Left forelimb (tissue), 1 donor: ENCODE measurements around the gene CYP51A1.
"Not testable (repeated sequence)": the region's sequence is repeated elsewhere in the genome, so short reads cannot be mapped to it uniquely, and the experiment has no call there.

ENCODE experiments used
- DNase-seq: peaks from one replicate; pipeline ENCODE4 v3.0.0-alpha.2; 2018; ENCODE audit warnings: low spot score

The CYP51A1 gene

GRCh38 chr7:92131093-92131492 is 3.2 kb downstream of the CYP51A1 start:
- no peak for DNase-seq

GRCh38 chr7:92121681-92122080 is 12.6 kb downstream of the CYP51A1 start:
- no peak for DNase-seq

- DNase-seq: no peak
These were observed 15.0 kb downstream of the CYP51A1 start for GRCh38 chr7:92119213-92119759.

GRCh38 chr7:92116949-92117348 is 17.3 kb downstream of the CYP51A1 start:
- no peak for DNase-seq

- DNase-seq: no peak
These were observed 18.5 kb downstream of the CYP51A1 start for GRCh38 chr7:92115821-92116220.

- DNase-seq: no peak
These were observed 23.4 kb downstream of the CYP51A1 start for GRCh38 chr7:92110857-92111256.

GRCh38 chr7:92108821-92109220 is 25.5 kb downstream of the CYP51A1 start:
- DNase-seq: no peak

GRCh38 chr7:92102862-92103261 is 31.4 kb downstream of the CYP51A1 start:
- DNase-seq: not testable (repeated sequence)

- no peak for DNase-seq
These were observed 33.7 kb downstream of the CYP51A1 start for GRCh38 chr7:92100534-92100933.

GRCh38 chr7:92095380-92095779 is 38.9 kb downstream of the CYP51A1 start:
- no peak for DNase-seq

GRCh38 chr7:92092210-92092609 is 42.1 kb downstream of the CYP51A1 start:
- no peak for DNase-seq

GRCh38 chr7:92088266-92088665 is 46.0 kb downstream of the CYP51A1 start:
- DNase-seq: no peak

- not testable (repeated sequence) for DNase-seq
These were observed 50.4 kb downstream of the CYP51A1 start for GRCh38 chr7:92083922-92084321.

- DNase-seq: no peak
These were observed 57.8 kb downstream of the CYP51A1 start for GRCh38 chr7:92076509-92076908.

- no peak for DNase-seq
These were observed 58.7 kb downstream of the CYP51A1 start for GRCh38 chr7:92075455-92076158.

GRCh38 chr7:92072708-92073107 is 61.6 kb downstream of the CYP51A1 start:
- DNase-seq: no peak

GRCh38 chr7:92072121-92072520 is 62.2 kb downstream of the CYP51A1 start:
- DNase-seq: no peak

- DNase-seq: no peak
These were observed 63.2 kb downstream of the CYP51A1 start for GRCh38 chr7:92071032-92071431.

- no peak for DNase-seq
These were observed 69.7 kb downstream of the CYP51A1 start for GRCh38 chr7:92064438-92065029.
